Neural progenitor cell (in vitro differentiated cells): ENCODE data around the gene HNF4A. TPM values are rescaled to one million over a fixed set of nuclear protein-coding genes. Genes with fewer than 3 reads are reported as not detected.

Experiments used
- DNase-seq: peaks from one replicate; pipeline ENCODE4 v3.0.0-alpha.2; 2016; ENCODE audit warnings: low spot score
- H2AFZ ChIP-seq: fragments of 200-600 bp; sonication (generic); replicated peaks from 2 replicates; pipeline ENCODE4 v1.6.1; 2016; ENCODE audit warnings: antibody characterized with exemption
- H3F3A ChIP-seq: fragments of 200-600 bp; sonication (generic); 2 replicates; pipeline ENCODE4 v1.6.1; 2016; ENCODE audit warnings: antibody characterized with exemption, low read depth
- H3K27ac ChIP-seq: fragments of 200-600 bp; sonication (generic); 2 replicates; pipeline ENCODE4 v1.5.1; 2016; ENCODE audit warnings: mild to moderate bottlenecking
- H3K27me3 ChIP-seq: fragments of 200-600 bp; sonication (generic); 2 replicates; pipeline ENCODE4 v1.6.1; 2016; ENCODE audit warnings: mild to moderate bottlenecking, moderate library complexity
- H3K36me3 ChIP-seq: fragments of 200-600 bp; sonication (generic); 2 replicates; pipeline ENCODE4 v1.5.1; 2016
- H3K4me1 ChIP-seq: fragments of 200-600 bp; sonication (generic); 2 replicates; pipeline ENCODE4 v1.6.1; 2016; ENCODE audit warnings: mixed run types
- H3K4me2 ChIP-seq: fragments of 200-600 bp; sonication (generic); 2 replicates; pipeline ENCODE4 v1.6.1; 2016
- H3K4me3 ChIP-seq: fragments of 200-600 bp; sonication (generic); 2 replicates; pipeline ENCODE4 v1.5.1; 2016
- H3K79me2 ChIP-seq: fragments of 200-600 bp; sonication (generic); 2 replicates; pipeline ENCODE4 v1.6.1; 2016; ENCODE audit warnings: low read depth
- H3K9ac ChIP-seq: fragments of 200-600 bp; sonication (generic); 2 replicates; pipeline ENCODE4 v1.6.1; 2016
- H3K9me3 ChIP-seq: fragments of 200-600 bp; sonication (generic); 2 replicates; pipeline ENCODE4 v1.5.1; 2016; ENCODE audit warnings: low read depth
- H4K20me1 ChIP-seq: fragments of 200-600 bp; sonication (generic); 2 replicates; pipeline ENCODE4 v1.6.1; 2016; ENCODE audit warnings: low read depth
- H3K27ac Mint-ChIP-seq: 3 replicates; pipeline ENCODE4 v1.8.0; 2021; ENCODE audit warnings: mixed read lengths
- H3K27me3 Mint-ChIP-seq: 2 replicates; pipeline ENCODE4 v1.8.0; 2022; ENCODE audit warnings: low read depth, mild to moderate bottlenecking, inconsistent platforms, moderate library complexity, mixed read lengths; ENCODE audit not compliant: insufficient read depth
- H3K36me3 Mint-ChIP-seq: 3 replicates; pipeline ENCODE4 v1.8.0; 2021; ENCODE audit warnings: mixed read lengths
- H3K4me1 Mint-ChIP-seq: 3 replicates; pipeline ENCODE4 v1.8.0; 2021; ENCODE audit warnings: mixed read lengths
- H3K4me3 Mint-ChIP-seq: 3 replicates; pipeline ENCODE4 v1.8.0; 2021; ENCODE audit warnings: mild to moderate bottlenecking, moderate library complexity, mixed read lengths
- H3K9me3 Mint-ChIP-seq: 3 replicates; pipeline ENCODE4 v1.8.0; 2020; ENCODE audit warnings: mixed read lengths
- EZH2 ChIP-seq: fragments of 200-600 bp; sonication (generic); IDR thresholded peaks from 2 replicates; pipeline ENCODE4 v1.6.1; 2017; ENCODE audit warnings: antibody characterized with exemption, mild to moderate bottlenecking, moderate library complexity
- EZH2phosphoT487 ChIP-seq: fragments of 200-600 bp; sonication (generic); IDR thresholded peaks from 2 replicates; pipeline ENCODE4 v1.6.1; 2017; ENCODE audit warnings: antibody characterized with exemption
- total RNA-seq: library from RNA; depleted of rRNA; stranded (reverse); fragments of >200 nt; gene quantifications from 2 replicates; pipeline ENCODE4 v1.2.3, GENCODE V29; 2015; ENCODE audit warnings: low replicate concordance
- TF ChIP-seq, protein P1 (sequence below): fragments of 200-600 bp; sonication (generic); IDR thresholded peaks from 2 replicates; pipeline ENCODE4 v1.5.1; 2017; ENCODE audit warnings: antibody characterized with exemption, mild to moderate bottlenecking

Gene HNF4A
- total RNA-seq, 1 donor from 2014 or later = 1.6 TPM

DNA sequence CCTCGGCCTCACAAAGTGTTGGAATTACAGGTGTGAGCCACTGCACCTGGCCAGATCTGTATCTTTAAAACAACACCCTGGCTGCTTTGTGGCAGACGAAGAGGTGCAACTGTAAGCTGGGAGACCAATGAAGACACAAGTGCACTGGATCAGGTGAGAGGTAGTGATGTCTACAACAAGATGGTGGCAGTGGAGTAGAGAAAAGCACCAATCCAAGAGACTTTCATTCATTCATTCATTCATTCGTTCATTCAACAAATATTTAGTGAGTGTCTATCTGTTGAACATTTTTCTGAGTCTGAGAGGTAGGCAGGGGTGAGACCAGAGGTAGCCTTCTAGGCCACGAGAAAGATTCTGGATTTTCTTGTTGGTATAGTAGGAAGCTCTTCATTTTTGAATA is 83.3 kb downstream of the HNF4A start:
- Mint-ChIP-seq H3K27ac (no peak overlapping the region), H3K9me3 (no peaks in the 10 kb centered on the region), H3K4me3 (no peak overlapping the region), H3K36me3 (no peaks in the 10 kb centered on the region), H3K27me3 (peaks cover 4% of the 10 kb centered on the region), H3K4me1 (no peaks in the 10 kb centered on the region)
- DNase-seq = no peak
- Histone ChIP-seq H4K20me1 (no peaks in the 10 kb centered on the region), H2AFZ (no peak overlapping the region), H3K4me2 (no peak overlapping the region), H3K9ac (no peak overlapping the region), H3K27me3 (no peaks in the 10 kb centered on the region), H3K9me3 (no peaks in the 10 kb centered on the region), H3K4me3 (no peak overlapping the region), H3K79me2 (no peaks in the 10 kb centered on the region), H3K36me3 (no peaks in the 10 kb centered on the region), H3F3A (peaks cover 7% of the 10 kb centered on the region), H3K27ac (no peak overlapping the region), H3K4me1 (no peaks in the 10 kb centered on the region)
- TF ChIP-seq, protein P1, sequence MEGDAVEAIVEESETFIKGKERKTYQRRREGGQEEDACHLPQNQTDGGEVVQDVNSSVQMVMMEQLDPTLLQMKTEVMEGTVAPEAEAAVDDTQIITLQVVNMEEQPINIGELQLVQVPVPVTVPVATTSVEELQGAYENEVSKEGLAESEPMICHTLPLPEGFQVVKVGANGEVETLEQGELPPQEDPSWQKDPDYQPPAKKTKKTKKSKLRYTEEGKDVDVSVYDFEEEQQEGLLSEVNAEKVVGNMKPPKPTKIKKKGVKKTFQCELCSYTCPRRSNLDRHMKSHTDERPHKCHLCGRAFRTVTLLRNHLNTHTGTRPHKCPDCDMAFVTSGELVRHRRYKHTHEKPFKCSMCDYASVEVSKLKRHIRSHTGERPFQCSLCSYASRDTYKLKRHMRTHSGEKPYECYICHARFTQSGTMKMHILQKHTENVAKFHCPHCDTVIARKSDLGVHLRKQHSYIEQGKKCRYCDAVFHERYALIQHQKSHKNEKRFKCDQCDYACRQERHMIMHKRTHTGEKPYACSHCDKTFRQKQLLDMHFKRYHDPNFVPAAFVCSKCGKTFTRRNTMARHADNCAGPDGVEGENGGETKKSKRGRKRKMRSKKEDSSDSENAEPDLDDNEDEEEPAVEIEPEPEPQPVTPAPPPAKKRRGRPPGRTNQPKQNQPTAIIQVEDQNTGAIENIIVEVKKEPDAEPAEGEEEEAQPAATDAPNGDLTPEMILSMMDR = no peak
- TF ChIP-seq EZH2 (no peak), EZH2phosphoT487 (no peak)

DNA sequence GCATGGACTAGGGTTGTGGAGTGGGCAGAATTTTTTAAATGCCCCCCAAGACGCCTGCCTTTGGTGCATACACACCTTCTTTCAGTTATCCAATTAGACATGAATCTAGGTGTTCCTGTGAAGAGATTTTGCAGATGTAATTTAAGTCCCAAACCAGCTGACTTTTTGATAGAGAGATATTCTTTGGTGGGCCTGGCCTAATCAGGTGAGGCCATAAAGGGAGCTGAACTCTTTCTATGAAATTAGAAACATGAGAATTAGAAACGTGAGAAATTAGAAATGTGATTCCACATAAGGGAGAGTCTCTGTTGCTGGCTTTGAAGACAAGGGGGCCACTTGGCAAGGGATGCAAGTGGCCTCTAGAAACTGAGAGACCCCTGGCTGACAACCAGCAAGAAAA is 83.8 kb downstream of the HNF4A start:
- Histone ChIP-seq H3K4me2 (no peak overlapping the region), H3K4me3 (no peak overlapping the region), H3K27ac (no peak overlapping the region), H2AFZ (no peak overlapping the region), H3K27me3 (no peaks in the 10 kb centered on the region), H3K9ac (no peak overlapping the region), H3F3A (peaks cover 7% of the 10 kb centered on the region), H3K4me1 (no peaks in the 10 kb centered on the region), H4K20me1 (no peaks in the 10 kb centered on the region), H3K79me2 (no peaks in the 10 kb centered on the region), H3K36me3 (no peaks in the 10 kb centered on the region), H3K9me3 (no peaks in the 10 kb centered on the region)
- no peaks in the 10 kb centered on the region for H3K36me3 Mint-ChIP-seq
- no peak for DNase-seq
- H3K27me3 Mint-ChIP-seq = peaks cover 2% of the 10 kb centered on the region
- no peak overlapping the region for H3K4me3 Mint-ChIP-seq
- H3K4me1 Mint-ChIP-seq = no peaks in the 10 kb centered on the region
- H3K9me3 Mint-ChIP-seq = no peaks in the 10 kb centered on the region
- H3K27ac Mint-ChIP-seq = no peak overlapping the region
- no peak for TF ChIP-seq EZH2
- no peak for TF ChIP-seq EZH2phosphoT487
- TF ChIP-seq, protein P1 = no peak

DNA sequence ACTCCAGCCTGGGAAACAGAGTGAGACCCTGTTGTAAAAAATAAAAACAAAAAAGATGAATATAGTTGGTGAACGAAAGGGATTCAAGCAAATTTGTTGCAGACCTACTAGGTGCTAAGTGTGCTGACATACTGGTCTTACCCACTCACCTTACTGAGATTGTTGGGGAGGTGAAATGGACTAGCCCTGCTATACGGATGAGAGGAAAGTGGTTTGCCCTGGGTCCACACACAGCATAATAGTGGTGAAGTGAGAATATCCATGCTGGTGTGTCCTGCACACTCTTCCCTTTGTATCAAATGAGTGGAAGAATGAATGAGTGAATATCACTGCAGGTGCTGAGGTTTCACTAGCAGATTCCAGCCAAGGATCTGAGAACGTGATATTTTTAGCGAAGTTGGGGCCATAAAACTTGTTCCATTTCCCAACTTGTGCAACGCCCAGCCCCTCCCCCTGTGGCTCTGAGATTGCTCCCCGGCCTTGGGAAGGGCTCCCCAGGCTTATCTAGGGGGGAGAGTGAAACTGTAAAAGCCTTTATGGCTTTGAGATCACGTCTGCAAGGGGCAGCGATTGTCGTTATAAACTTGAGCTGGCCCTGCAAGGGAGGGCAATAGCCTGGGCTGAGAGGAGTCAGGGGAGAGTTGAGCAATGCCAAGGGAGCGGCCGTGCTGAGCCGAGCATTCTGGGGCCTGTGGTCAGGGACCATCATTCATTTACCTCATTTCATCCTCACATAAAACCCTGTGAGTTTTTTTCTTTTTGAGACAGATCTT is 87.0 kb downstream of the HNF4A start:
- Histone ChIP-seq H3K79me2 (no peaks in the 10 kb centered on the region), H3K9me3 (no peaks in the 10 kb centered on the region), H3K27me3 (no peaks in the 10 kb centered on the region), H3K27ac (no peak overlapping the region), H3K4me3 (no peak overlapping the region), H3F3A (peaks cover under 1% of the 10 kb centered on the region), H3K4me1 (no peaks in the 10 kb centered on the region), H3K36me3 (no peaks in the 10 kb centered on the region), H3K4me2 (no peak overlapping the region), H2AFZ (no peak overlapping the region), H4K20me1 (no peaks in the 10 kb centered on the region), H3K9ac (no peak overlapping the region)
- Mint-ChIP-seq H3K9me3 (no peaks in the 10 kb centered on the region), H3K27me3 (peaks cover 4% of the 10 kb centered on the region), H3K4me1 (no peaks in the 10 kb centered on the region), H3K36me3 (no peaks in the 10 kb centered on the region), H3K27ac (no peak overlapping the region), H3K4me3 (no peak overlapping the region)
- TF ChIP-seq, protein P1 = no peak
- TF ChIP-seq EZH2 (no peak), EZH2phosphoT487 (no peak)
- no peak for DNase-seq
